Measurements from ENCODE around the gene RIMKLA.

DNA sequence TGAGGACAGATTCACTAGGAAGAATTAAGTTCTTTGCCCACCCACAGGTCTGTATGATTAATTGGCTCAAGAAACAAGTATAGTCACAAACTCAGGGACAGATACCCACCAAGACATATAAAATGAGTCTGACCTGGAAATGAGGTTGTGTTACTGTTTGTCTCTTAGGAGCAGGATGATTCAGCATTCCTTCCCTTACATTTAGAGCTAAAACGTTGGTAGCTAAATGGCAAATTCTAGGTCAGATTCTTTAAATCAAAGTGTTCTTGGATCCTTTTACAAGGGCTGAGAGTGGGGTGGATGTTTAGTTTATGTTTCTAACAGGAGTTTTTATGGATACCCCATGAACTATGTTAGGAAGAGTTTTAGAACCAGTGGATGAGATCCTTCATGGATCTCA, 4.7 kb downstream of the RIMKLA start:
- TF ChIP-seq MAX (IDR thresholded peaks at IDR 0.05) (no peak), EP300 (IDR thresholded peaks at IDR 0.05; ENCODE audit: borderline replicate concordance) (no peak), TAF1 (IDR thresholded peaks at IDR 0.05; ENCODE audit: low read depth) (no peak), FOXM1 (IDR thresholded peaks at IDR 0.05; ENCODE audit: borderline replicate concordance, low read depth) (no peak), YY1 (IDR thresholded peaks at IDR 0.05; ENCODE audit: low read depth) (no peak), CREB1 (IDR thresholded peaks at IDR 0.05; ENCODE audit: low read depth) (no peak), TCF12 (IDR thresholded peaks at IDR 0.05; ENCODE audit: low read depth) (no peak), EGR1 (IDR thresholded peaks at IDR 0.05) (no peak), CEBPB (IDR thresholded peaks at IDR 0.05) (no peak), RAD21 (IDR thresholded peaks at IDR 0.05; ENCODE audit: low read depth) (no peak)
- TF ChIP-seq, protein P1, sequence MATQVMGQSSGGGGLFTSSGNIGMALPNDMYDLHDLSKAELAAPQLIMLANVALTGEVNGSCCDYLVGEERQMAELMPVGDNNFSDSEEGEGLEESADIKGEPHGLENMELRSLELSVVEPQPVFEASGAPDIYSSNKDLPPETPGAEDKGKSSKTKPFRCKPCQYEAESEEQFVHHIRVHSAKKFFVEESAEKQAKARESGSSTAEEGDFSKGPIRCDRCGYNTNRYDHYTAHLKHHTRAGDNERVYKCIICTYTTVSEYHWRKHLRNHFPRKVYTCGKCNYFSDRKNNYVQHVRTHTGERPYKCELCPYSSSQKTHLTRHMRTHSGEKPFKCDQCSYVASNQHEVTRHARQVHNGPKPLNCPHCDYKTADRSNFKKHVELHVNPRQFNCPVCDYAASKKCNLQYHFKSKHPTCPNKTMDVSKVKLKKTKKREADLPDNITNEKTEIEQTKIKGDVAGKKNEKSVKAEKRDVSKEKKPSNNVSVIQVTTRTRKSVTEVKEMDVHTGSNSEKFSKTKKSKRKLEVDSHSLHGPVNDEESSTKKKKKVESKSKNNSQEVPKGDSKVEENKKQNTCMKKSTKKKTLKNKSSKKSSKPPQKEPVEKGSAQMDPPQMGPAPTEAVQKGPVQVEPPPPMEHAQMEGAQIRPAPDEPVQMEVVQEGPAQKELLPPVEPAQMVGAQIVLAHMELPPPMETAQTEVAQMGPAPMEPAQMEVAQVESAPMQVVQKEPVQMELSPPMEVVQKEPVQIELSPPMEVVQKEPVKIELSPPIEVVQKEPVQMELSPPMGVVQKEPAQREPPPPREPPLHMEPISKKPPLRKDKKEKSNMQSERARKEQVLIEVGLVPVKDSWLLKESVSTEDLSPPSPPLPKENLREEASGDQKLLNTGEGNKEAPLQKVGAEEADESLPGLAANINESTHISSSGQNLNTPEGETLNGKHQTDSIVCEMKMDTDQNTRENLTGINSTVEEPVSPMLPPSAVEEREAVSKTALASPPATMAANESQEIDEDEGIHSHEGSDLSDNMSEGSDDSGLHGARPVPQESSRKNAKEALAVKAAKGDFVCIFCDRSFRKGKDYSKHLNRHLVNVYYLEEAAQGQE (IDR thresholded peaks at IDR 0.05; ENCODE audit: low read depth), result no peak

Data from Ishikawa (cell line).